H1 (cell line): ENCODE data around the gene PDZD4. TPM values are rescaled to one million over a fixed set of nuclear protein-coding genes. Genes with fewer than 3 reads are reported as not detected.

Experiments used
- ATF3 ChIP-seq: IDR thresholded peaks from 2 replicates; pipeline ENCODE4 v1.6.1; 2011; ENCODE audit warnings: low read depth, mild to moderate bottlenecking, low read length; ENCODE audit not compliant: insufficient read depth
- FOSL1 ChIP-seq: IDR thresholded peaks from 2 replicates; pipeline ENCODE4 v1.6.1; 2011; ENCODE audit warnings: mild to moderate bottlenecking, low read depth, low read length, moderate library complexity; ENCODE audit not compliant: insufficient read depth
- RNF2 ChIP-seq: fragments of 200-900, 300-1000 bp; sonication (generic); IDR thresholded peaks from 2 replicates; pipeline ENCODE4 v1.7.1; 2016; ENCODE audit warnings: borderline replicate concordance, low read depth, mild to moderate bottlenecking, antibody characterized with exemption, low read length; ENCODE audit not compliant: poor library complexity, severe bottlenecking; ENCODE audit errors: missing control alignments
- SAP30 ChIP-seq: fragments of 300-600 bp; sonication (generic); IDR thresholded peaks from 2 replicates; pipeline ENCODE4 v1.7.1; 2012; ENCODE audit warnings: low read length, moderate library complexity, mild to moderate bottlenecking, inconsistent platforms; ENCODE audit not compliant: insufficient read depth, insufficient replicate concordance
- SIX5 ChIP-seq: IDR thresholded peaks from 2 replicates; pipeline ENCODE4 v1.6.1; 2011; ENCODE audit warnings: mild to moderate bottlenecking, low read depth, low read length
- SRF ChIP-seq: IDR thresholded peaks from 2 replicates; pipeline ENCODE4 v1.6.1; 2011; ENCODE audit warnings: mild to moderate bottlenecking, low read depth, low read length, moderate library complexity
- polyA plus RNA-seq, 7 experiments: library from polyadenylated mRNA; depleted of rRNA in 3 of 7; stranded (reverse) in 5 of 7; unstranded in 2 of 7; fragments of >200 nt in 5 of 7; fragments of 200-250 nt in 2 of 7; gene quantifications; 1 replicate in 5 of 7; 2 replicates in 1 of 7; 4 replicates in 1 of 7; pipeline versions ENCODE4 v1.2.1 to v1.2.3, GENCODE V29; 2011 to 2013; ENCODE audit warnings: missing spikeins in 2 of 7, mixed read lengths in 2 of 7
- total RNA-seq: library from RNA; stranded (reverse); fragmentation: NEBNext Ultra II Directional; extraction: Animal tissue kit (Norgen Biotek cat#: 25700); gene quantifications from 2 replicates; pipeline ENCODE4 v1.2.1, GENCODE V29; 2021

The PDZD4 gene
- total and polyA plus RNA-seq, 2 of the 8 experiments (the other 6 are each of a cell fraction or from before 2014, with no cell fraction given) = 45.8 to 169 TPM

- no peak for TF ChIP-seq SAP30
- no peak for TF ChIP-seq RNF2
- TF ChIP-seq ATF3 = no peak
- TF ChIP-seq SIX5 = no peak
- no peak for TF ChIP-seq FOSL1
- TF ChIP-seq SRF = no peak
Observed at GRCh38 chrX:153825042-153825441, 5.3 kb downstream of the PDZD4 start (continued).
